Subcutaneous abdominal adipose tissue (tissue), 5 donors: Measurements from ENCODE around the gene BRD9.

ENCODE experiments used
- H3K27ac ChIP-seq: one replicate; pipeline ENCODE4 v1.7.0; 2013; ENCODE audit warnings: low read depth, mild to moderate bottlenecking, inconsistent platforms, low read length, moderate library complexity
- H3K27me3 ChIP-seq, 5 donors: one replicate each; pipeline ENCODE4 v1.7.0; 2013; ENCODE audit warnings: low read length in 5 of 5, inconsistent platforms in 1 of 5; ENCODE audit not compliant: control insufficient read depth in 5 of 5, insufficient read depth in 4 of 5
- H3K36me3 ChIP-seq, 5 donors: one replicate each; pipeline ENCODE4 v1.7.0; 2013; ENCODE audit warnings: low read length in 5 of 5; ENCODE audit not compliant: control insufficient read depth in 5 of 5, insufficient read depth in 5 of 5
- H3K4me1 ChIP-seq, 5 donors: one replicate each; pipeline ENCODE4 v1.7.0; 2013; ENCODE audit warnings: low read length in 5 of 5, mild to moderate bottlenecking in 3 of 5, moderate library complexity in 1 of 5; ENCODE audit not compliant: control insufficient read depth in 5 of 5, insufficient read depth in 5 of 5
- H3K4me3 ChIP-seq, 5 donors: one replicate each; pipeline ENCODE4 v1.7.0; 2013; ENCODE audit warnings: low read length in 5 of 5, low read depth in 1 of 5
- H3K9ac ChIP-seq, 5 donors: one replicate each; pipeline ENCODE4 v1.7.0; 2013; ENCODE audit warnings: low read length in 5 of 5, mild to moderate bottlenecking in 4 of 5, moderate library complexity in 3 of 5
- H3K9me3 ChIP-seq, 5 donors: one replicate each; pipeline ENCODE4 v1.7.0; 2013; ENCODE audit warnings: low read length in 5 of 5; ENCODE audit not compliant: control insufficient read depth in 5 of 5
- donor health status: healthy.
- donor health status: healthy.
- donor health status: healthy.
- donor health status: healthy.
- donor health status: healthy.

The BRD9 gene

DNA sequence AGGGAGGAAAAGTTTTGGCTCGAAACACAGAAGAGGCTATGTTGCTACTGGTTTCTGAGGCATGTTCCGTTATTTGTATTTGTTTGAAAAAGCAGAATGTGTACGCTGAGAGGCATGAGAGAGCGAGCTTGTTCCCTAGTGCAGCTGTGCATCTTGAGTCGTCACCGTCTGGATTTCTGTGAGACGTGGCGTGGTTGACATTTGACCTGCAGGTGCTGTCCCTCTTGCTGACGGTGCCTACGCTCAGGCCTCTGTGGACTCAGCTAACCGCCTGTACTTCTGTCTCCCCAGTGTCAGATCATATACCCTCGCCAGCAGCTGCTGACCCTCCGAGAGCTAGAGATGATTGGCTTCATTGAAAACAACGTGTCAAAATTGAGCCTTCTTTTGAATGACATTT lies 21.6 kb upstream of the BRD9 start:
- Histone ChIP-seq H3K36me3 (peaks cover 0 to 8% (median 3%) of the 10 kb centered on the region in 5 donors), H3K4me3 (no peak overlapping the region), H3K9me3 (peaks cover 0 to 4% (median 0%) of the 10 kb centered on the region in 5 donors), H3K4me1 (no peaks in the 10 kb centered on the region), H3K9ac (no peak overlapping the region), H3K27ac (no peak overlapping the region), H3K27me3 (no peaks in the 10 kb centered on the region)

- peaks cover 0 to 19% (median 3%) of the 10 kb centered on the region in 5 donors for H3K36me3 ChIP-seq
- no peak overlapping the region for H3K27ac ChIP-seq
- H3K4me3 ChIP-seq, result no peak overlapping the region
- no peaks in the 10 kb centered on the region for H3K4me1 ChIP-seq
- H3K9me3 ChIP-seq, result no peaks in the 10 kb centered on the region
- H3K9ac ChIP-seq, result no peak overlapping the region
- no peaks in the 10 kb centered on the region for H3K27me3 ChIP-seq
Observed at GRCh38 chr5:912280-913091, 19.9 kb upstream of the BRD9 start.

DNA sequence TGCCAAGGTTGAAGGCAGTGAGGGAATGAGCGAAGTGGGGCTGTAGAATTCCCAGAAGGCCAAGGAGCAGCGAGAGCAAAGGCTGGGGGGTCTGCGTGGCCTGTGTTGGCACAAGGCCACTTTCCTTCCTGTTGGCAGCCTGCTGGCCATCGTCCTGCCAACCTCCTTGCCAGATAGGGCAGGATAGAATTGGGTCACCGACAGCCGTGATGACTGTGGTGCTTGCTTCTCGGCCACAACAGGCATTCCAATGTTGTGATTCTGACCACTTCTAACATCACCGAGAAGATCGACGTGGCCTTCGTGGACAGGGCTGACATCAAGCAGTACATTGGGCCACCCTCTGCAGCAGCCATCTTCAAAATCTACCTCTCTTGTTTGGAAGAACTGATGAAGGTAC lies 19.0 kb upstream of the BRD9 start:
- Histone ChIP-seq H3K36me3 (peaks cover 0 to 17% (median 3%) of the 10 kb centered on the region in 5 donors), H3K9me3 (no peaks in the 10 kb centered on the region), H3K9ac (no peak overlapping the region), H3K4me3 (no peak overlapping the region), H3K4me1 (no peaks in the 10 kb centered on the region), H3K27ac (no peak overlapping the region), H3K27me3 (no peaks in the 10 kb centered on the region)

- Histone ChIP-seq H3K9ac (no peak overlapping the region), H3K9me3 (no peaks in the 10 kb centered on the region), H3K4me1 (no peaks in the 10 kb centered on the region), H3K4me3 (no peak overlapping the region), H3K27ac (no peak overlapping the region), H3K27me3 (no peaks in the 10 kb centered on the region), H3K36me3 (peaks cover 0 to 13% (median 0%) of the 10 kb centered on the region in 5 donors)
Observed at GRCh38 chr5:910769-911160, 18.2 kb upstream of the BRD9 start.

GRCh38 chr5:909994-910768 lies 17.6 kb upstream of the BRD9 start:
- Histone ChIP-seq H3K36me3 (peaks cover 0 to 13% (median 0%) of the 10 kb centered on the region in 5 donors), H3K4me3 (no peak overlapping the region), H3K27me3 (no peaks in the 10 kb centered on the region), H3K9ac (no peak overlapping the region), H3K4me1 (no peaks in the 10 kb centered on the region), H3K9me3 (no peaks in the 10 kb centered on the region), H3K27ac (no peak overlapping the region)

DNA sequence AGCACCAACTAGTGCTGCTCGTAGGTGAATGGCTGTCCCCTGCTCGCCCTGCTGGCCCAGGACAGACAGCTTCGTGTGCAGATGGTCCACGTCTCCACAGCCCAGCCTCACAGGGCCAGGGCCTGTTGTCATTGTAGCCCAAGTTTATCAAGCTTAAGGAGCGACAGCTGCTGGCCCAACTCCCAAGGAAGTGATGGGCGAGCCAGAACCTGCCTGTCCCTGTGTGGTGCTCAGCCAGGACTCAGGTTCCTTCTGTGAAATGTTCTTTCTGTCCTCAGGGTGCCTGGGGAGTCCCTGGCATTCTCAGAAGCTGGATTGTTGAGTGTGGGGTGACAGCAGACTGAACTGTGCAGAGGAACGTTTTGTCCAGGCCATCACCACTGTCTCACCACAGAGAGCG lies 16.5 kb upstream of the BRD9 start:
- H3K4me3 ChIP-seq, result no peak overlapping the region
- no peak overlapping the region for H3K9ac ChIP-seq
- peaks cover 0 to 13% (median 0%) of the 10 kb centered on the region in 5 donors for H3K36me3 ChIP-seq
- H3K27ac ChIP-seq, result no peak overlapping the region
- no peaks in the 10 kb centered on the region for H3K4me1 ChIP-seq
- no peaks in the 10 kb centered on the region for H3K27me3 ChIP-seq
- no peaks in the 10 kb centered on the region for H3K9me3 ChIP-seq

- Histone ChIP-seq H3K9ac (no peak overlapping the region), H3K27me3 (no peaks in the 10 kb centered on the region), H3K4me1 (no peaks in the 10 kb centered on the region), H3K27ac (no peak overlapping the region), H3K4me3 (no peak overlapping the region), H3K9me3 (no peaks in the 10 kb centered on the region), H3K36me3 (peaks cover 0 to 13% (median 0%) of the 10 kb centered on the region in 5 donors)
Observed at GRCh38 chr5:908172-908571, 15.6 kb upstream of the BRD9 start.

- Histone ChIP-seq H3K9ac (no peak overlapping the region), H3K9me3 (no peaks in the 10 kb centered on the region), H3K27me3 (no peaks in the 10 kb centered on the region), H3K4me1 (no peaks in the 10 kb centered on the region), H3K4me3 (no peak overlapping the region), H3K27ac (no peak overlapping the region), H3K36me3 (peaks cover 0 to 13% (median 0%) of the 10 kb centered on the region in 5 donors)
Observed at GRCh38 chr5:907366-907910, 14.8 kb upstream of the BRD9 start.

GRCh38 chr5:905139-905642 lies 12.6 kb upstream of the BRD9 start:
- Histone ChIP-seq H3K9ac (no peak overlapping the region), H3K27me3 (no peaks in the 10 kb centered on the region), H3K27ac (no peak overlapping the region), H3K4me3 (no peak overlapping the region), H3K9me3 (no peaks in the 10 kb centered on the region), H3K4me1 (no peaks in the 10 kb centered on the region), H3K36me3 (peaks cover 0 to 13% (median 0%) of the 10 kb centered on the region in 5 donors)

DNA sequence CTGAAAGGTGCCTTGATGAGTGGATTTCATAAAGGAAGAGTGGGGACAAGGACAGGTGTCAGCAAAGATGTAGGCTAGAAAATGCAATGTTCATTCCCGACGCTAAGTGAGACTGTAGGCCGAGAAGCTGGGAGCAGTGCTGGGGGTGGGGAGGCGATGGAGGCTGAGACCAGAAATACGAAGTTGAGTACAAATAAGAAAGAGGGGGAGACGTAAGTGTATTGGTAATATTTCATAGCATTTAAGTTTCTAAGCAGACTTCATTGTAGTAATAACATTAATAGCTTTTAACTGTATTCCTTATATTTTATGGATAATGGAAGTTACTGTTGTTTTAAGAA lies 11.1 kb upstream of the BRD9 start:
- H3K27me3 ChIP-seq, result no peaks in the 10 kb centered on the region

More for the DNA sequence above, 11.1 kb upstream of the BRD9 start:
- peaks cover 0 to 10% (median 0%) of the 10 kb centered on the region in 5 donors for H3K36me3 ChIP-seq
- H3K4me3 ChIP-seq, result no peak overlapping the region
- no peak overlapping the region for H3K27ac ChIP-seq
- H3K9ac ChIP-seq, result no peak overlapping the region
- H3K4me1 ChIP-seq, result no peaks in the 10 kb centered on the region
- H3K9me3 ChIP-seq, result no peaks in the 10 kb centered on the region
